ENCODE data around the gene PDE6A. TPM values are rescaled to one million over a fixed set of nuclear protein-coding genes. Genes with fewer than 3 reads are reported as not detected.

The PDE6A gene
- polyA plus RNA-seq, 2 of the 4 experiments (the other 2 are of a cell fraction), result 0.28 to 0.35 TPM

DNA sequence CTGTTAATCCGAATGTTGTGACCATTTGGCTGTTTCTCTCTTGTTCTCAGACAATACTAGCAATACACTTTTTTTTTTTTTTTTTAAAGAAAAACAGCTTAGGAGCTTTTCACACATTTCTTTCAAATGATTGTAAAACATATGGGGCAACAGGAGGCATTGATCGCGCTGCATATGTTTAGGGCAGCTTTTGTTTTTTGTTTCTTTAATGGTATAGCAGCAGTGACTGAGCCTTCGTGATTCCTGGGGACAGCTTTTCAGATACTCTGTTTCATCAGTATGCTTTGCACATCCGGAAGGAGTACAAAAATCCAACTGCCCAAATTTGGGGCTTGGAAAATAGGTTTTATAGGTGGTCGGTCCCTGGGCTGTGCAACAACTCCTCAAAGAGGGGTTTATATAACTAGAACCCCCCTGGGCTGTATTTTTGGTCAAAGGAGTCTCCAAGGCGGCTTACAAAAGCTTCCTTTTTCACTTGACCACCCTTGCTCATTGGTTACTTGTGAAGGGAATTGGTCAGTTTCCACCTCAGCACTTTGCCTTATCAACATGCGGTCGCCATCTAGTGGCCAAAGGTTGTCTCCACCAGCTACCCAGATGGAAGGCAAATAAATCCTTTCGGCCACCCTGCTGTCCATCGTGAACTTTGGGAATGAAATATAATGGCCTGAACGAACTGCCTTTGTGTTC is 91.8 kb downstream of the PDE6A start (continued):
- TF ChIP-seq HMGXB4 (CRISPR knock-in tag; IDR thresholded peaks at IDR 0.05; ENCODE audit: borderline replicate concordance) (no peak), RNF2 (IDR thresholded peaks at IDR 0.05; ENCODE audit: borderline replicate concordance, low read depth) (no peak), NPAS2 (CRISPR knock-in tag; IDR thresholded peaks at IDR 0.05; ENCODE audit: borderline replicate concordance) (no peak), PHF8 (IDR thresholded peaks at IDR 0.05; ENCODE audit: borderline replicate concordance, low read depth) (no peak), RAD21 (conservative IDR thresholded peaks at IDR 0.05 in 1 of 2, IDR thresholded peaks at IDR 0.05 in 1 of 2) (peak; percentile 62 to 70), HDAC2 (IDR thresholded peaks at IDR 0.05) (no peak), ATOH8 (CRISPR knock-in tag; IDR thresholded peaks at IDR 0.05; ENCODE audit: low read depth) (no peak), ZSCAN20 (CRISPR knock-in tag; IDR thresholded peaks at IDR 0.05) (no peak), RARB (CRISPR knock-in tag; IDR thresholded peaks at IDR 0.05) (no peak), SMC3 (IDR thresholded peaks at IDR 0.05) (peak; percentile 75), POLR2AphosphoS2 (conservative IDR thresholded peaks at IDR 0.05; ENCODE audit: low read length) (no peak), PBX3 (IDR thresholded peaks at IDR 0.05) (no peak), CEBPB (IDR thresholded peaks at IDR 0.05) (no peak), ELK1 (IDR thresholded peaks at IDR 0.05; ENCODE audit: low read depth, low read length) (no peak)
- TF ChIP-seq, protein P1, sequence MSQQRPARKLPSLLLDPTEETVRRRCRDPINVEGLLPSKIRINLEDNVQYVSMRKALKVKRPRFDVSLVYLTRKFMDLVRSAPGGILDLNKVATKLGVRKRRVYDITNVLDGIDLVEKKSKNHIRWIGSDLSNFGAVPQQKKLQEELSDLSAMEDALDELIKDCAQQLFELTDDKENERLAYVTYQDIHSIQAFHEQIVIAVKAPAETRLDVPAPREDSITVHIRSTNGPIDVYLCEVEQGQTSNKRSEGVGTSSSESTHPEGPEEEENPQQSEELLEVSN (IDR thresholded peaks at IDR 0.05; ENCODE audit: borderline replicate concordance, low read depth), result no peak
- TF ChIP-seq, protein P2, sequence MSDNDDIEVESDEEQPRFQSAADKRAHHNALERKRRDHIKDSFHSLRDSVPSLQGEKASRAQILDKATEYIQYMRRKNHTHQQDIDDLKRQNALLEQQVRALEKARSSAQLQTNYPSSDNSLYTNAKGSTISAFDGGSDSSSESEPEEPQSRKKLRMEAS (IDR thresholded peaks at IDR 0.05), result no peak

- Histone ChIP-seq H3K9me3 (no peaks in the 10 kb centered on the region), H3K4me2 (no peak overlapping the region), H3K4me1 (0 out of 3 replicates have a peak, but pooled peaks cover 3% of the 10 kb centered on the region), H3K4me3 (no peak overlapping the region), H3K27ac (no peak overlapping the region)
- ChIA-PET CTCF (interaction anchor here (0.6 to 35.9 kb wide), 9 partner anchors 10 to 364 kb away, joined by 3 to 768 read pairs (median 6); partner anchors contain the start of gene SLC26A2), POLR2A (no interaction called here)
- ATAC-seq, result no peak
- TF ChIP-seq RFX5 (IDR thresholded peaks at IDR 0.05), result no peak
- TF ChIP-seq REST (IDR thresholded peaks at IDR 0.05), result no peak
- no peak for TF ChIP-seq TP53 (CRISPR knock-in tag; IDR thresholded peaks at IDR 0.05)
- no peak for TF ChIP-seq CEBPB (IDR thresholded peaks at IDR 0.05)
- no peak for TF ChIP-seq TFCP2L1 (CRISPR knock-in tag; IDR thresholded peaks at IDR 0.05)
- no peak for TF ChIP-seq ZSCAN20 (CRISPR knock-in tag; IDR thresholded peaks at IDR 0.05)
- no peak for TF ChIP-seq MAFK (IDR thresholded peaks at IDR 0.05; ENCODE audit: partially characterized antibody)
- TF ChIP-seq ELK1 (IDR thresholded peaks at IDR 0.05; ENCODE audit: low read depth, low read length), result no peak
- no peak for TF ChIP-seq JUNB (IDR thresholded peaks at IDR 0.05)
- no peak for TF ChIP-seq ZNF302 (CRISPR knock-in tag; IDR thresholded peaks at IDR 0.05)
- TF ChIP-seq PBX3 (IDR thresholded peaks at IDR 0.05), result no peak
- no peak for TF ChIP-seq MYC (IDR thresholded peaks at IDR 0.05; ENCODE audit: borderline replicate concordance, low read length)
- no peak for TF ChIP-seq NPAS2 (CRISPR knock-in tag; IDR thresholded peaks at IDR 0.05; ENCODE audit: borderline replicate concordance)
- TF ChIP-seq RNF2 (IDR thresholded peaks at IDR 0.05; ENCODE audit: borderline replicate concordance, low read depth), result no peak
- FAIRE-seq, result no peak
- DNase-seq (ENCODE audit: low read depth in 1 of 2, low spot score in 1 of 2), result no peak
Observed at GRCh38 chr5:149851211-149851610, 93.4 kb downstream of the PDE6A start.

Measured in A549 (cell line).